Measurements from ENCODE around the gene KIF5C.

DNA sequence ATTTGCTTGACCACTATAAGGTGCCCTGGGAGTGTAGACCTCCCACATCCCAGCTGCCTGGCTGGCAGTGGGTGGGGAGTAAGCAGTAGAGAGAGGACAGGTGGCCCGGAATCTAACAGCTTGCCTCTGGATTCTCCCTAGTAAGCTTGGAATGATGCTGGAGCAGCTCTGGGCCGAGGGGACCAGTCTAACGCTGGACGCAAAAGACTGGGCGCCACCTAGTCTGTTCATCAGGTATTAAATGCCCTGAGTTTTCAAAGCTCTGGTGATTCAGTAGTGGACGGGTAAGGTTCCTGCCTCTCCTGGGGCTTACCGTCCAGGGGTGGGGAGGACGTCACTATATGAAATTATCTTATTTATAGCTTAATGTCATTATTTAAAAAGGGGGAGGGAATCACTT is 162.8 kb downstream of the KIF5C start:
- TF ChIP-seq, protein P1, sequence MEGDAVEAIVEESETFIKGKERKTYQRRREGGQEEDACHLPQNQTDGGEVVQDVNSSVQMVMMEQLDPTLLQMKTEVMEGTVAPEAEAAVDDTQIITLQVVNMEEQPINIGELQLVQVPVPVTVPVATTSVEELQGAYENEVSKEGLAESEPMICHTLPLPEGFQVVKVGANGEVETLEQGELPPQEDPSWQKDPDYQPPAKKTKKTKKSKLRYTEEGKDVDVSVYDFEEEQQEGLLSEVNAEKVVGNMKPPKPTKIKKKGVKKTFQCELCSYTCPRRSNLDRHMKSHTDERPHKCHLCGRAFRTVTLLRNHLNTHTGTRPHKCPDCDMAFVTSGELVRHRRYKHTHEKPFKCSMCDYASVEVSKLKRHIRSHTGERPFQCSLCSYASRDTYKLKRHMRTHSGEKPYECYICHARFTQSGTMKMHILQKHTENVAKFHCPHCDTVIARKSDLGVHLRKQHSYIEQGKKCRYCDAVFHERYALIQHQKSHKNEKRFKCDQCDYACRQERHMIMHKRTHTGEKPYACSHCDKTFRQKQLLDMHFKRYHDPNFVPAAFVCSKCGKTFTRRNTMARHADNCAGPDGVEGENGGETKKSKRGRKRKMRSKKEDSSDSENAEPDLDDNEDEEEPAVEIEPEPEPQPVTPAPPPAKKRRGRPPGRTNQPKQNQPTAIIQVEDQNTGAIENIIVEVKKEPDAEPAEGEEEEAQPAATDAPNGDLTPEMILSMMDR (IDR thresholded peaks at IDR 0.05; ENCODE audit: insufficient read depth, low read length): no peak
- TF ChIP-seq, protein P2, sequence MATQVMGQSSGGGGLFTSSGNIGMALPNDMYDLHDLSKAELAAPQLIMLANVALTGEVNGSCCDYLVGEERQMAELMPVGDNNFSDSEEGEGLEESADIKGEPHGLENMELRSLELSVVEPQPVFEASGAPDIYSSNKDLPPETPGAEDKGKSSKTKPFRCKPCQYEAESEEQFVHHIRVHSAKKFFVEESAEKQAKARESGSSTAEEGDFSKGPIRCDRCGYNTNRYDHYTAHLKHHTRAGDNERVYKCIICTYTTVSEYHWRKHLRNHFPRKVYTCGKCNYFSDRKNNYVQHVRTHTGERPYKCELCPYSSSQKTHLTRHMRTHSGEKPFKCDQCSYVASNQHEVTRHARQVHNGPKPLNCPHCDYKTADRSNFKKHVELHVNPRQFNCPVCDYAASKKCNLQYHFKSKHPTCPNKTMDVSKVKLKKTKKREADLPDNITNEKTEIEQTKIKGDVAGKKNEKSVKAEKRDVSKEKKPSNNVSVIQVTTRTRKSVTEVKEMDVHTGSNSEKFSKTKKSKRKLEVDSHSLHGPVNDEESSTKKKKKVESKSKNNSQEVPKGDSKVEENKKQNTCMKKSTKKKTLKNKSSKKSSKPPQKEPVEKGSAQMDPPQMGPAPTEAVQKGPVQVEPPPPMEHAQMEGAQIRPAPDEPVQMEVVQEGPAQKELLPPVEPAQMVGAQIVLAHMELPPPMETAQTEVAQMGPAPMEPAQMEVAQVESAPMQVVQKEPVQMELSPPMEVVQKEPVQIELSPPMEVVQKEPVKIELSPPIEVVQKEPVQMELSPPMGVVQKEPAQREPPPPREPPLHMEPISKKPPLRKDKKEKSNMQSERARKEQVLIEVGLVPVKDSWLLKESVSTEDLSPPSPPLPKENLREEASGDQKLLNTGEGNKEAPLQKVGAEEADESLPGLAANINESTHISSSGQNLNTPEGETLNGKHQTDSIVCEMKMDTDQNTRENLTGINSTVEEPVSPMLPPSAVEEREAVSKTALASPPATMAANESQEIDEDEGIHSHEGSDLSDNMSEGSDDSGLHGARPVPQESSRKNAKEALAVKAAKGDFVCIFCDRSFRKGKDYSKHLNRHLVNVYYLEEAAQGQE (IDR thresholded peaks at IDR 0.05; ENCODE audit: insufficient replicate concordance, low read depth): no peak
